SU-DHL-6 (cell line): ENCODE data around the gene ANKRD33B.

Experiments used
- H2AFZ ChIP-seq: fragments of 200-600 bp; sonication (generic); 2 replicates; pipeline ENCODE4 v1.6.1; 2014; ENCODE audit warnings: low read depth, mild to moderate bottlenecking, moderate library complexity, mixed read lengths, antibody characterized with exemption, low read length; ENCODE audit not compliant: severe bottlenecking
- H3F3A ChIP-seq: fragments of 200-600 bp; shearing (Covaris generic); 2 replicates; pipeline ENCODE4 v1.6.0; 2016; ENCODE audit warnings: antibody characterized with exemption, mild to moderate bottlenecking; ENCODE audit not compliant: insufficient read depth
- H3K27ac ChIP-seq: fragments of 200-600 bp; sonication (generic); 2 replicates; pipeline ENCODE4 v1.5.1; 2016; ENCODE audit warnings: low read depth, mild to moderate bottlenecking, low read length, moderate library complexity, mixed read lengths
- H3K27me3 ChIP-seq: fragments of 200-600 bp; sonication (generic), shearing (Covaris generic); 2 replicates; pipeline ENCODE4 v1.6.0; 2014; ENCODE audit warnings: mild to moderate bottlenecking, low read length
- H3K36me3 ChIP-seq: fragments of 200-600 bp; sonication (generic); 2 replicates; pipeline ENCODE4 v1.6.1; 2014; ENCODE audit warnings: mild to moderate bottlenecking, low read length, mixed read lengths
- H3K4me2 ChIP-seq: fragments of 300-600, 200-600 bp; shearing (Covaris generic), sonication (generic); 2 replicates; pipeline ENCODE4 v1.6.0; 2014; ENCODE audit warnings: low read length, low read depth, mild to moderate bottlenecking; ENCODE audit not compliant: poor library complexity, severe bottlenecking
- H3K4me3 ChIP-seq: fragments of 200-600 bp; sonication (generic); 2 replicates; pipeline ENCODE4 v1.5.1; 2014; ENCODE audit warnings: antibody characterized with exemption, low read length, mild to moderate bottlenecking, mixed read lengths; ENCODE audit not compliant: insufficient read depth, poor library complexity, severe bottlenecking
- H3K79me2 ChIP-seq: fragments of 200-600 bp; sonication (generic); 2 replicates; pipeline ENCODE4 v1.6.1; 2014; ENCODE audit warnings: mild to moderate bottlenecking, low read length, moderate library complexity; ENCODE audit not compliant: insufficient read depth
- H3K9ac ChIP-seq: fragments of 200-600 bp; sonication (generic); 2 replicates; pipeline ENCODE4 v1.7.0; 2014; ENCODE audit warnings: mild to moderate bottlenecking, low read length
- H3K9me2 ChIP-seq: fragments of 200-600 bp; sonication (generic); replicated peaks from 2 replicates; pipeline ENCODE4 v1.6.1; 2014; ENCODE audit warnings: low read length; ENCODE audit not compliant: insufficient read depth
- H3K9me3 ChIP-seq: fragments of 200-600 bp; sonication (generic); 2 replicates; pipeline ENCODE4 v1.6.1; 2014; ENCODE audit warnings: low read length, mixed read lengths; ENCODE audit not compliant: insufficient read depth
- H4K20me1 ChIP-seq: fragments of 200-600 bp; sonication (generic); 2 replicates; pipeline ENCODE4 v1.6.1; 2014; ENCODE audit warnings: low read depth, mild to moderate bottlenecking, antibody characterized with exemption, low read length, moderate library complexity, mixed read lengths
- CTCF ChIP-seq: fragments of 200-600 bp; sonication (generic); IDR thresholded peaks from one replicate; pipeline ENCODE4 v1.5.1; 2017; ENCODE audit warnings: antibody characterized with exemption, mild to moderate bottlenecking, low read length, moderate library complexity; ENCODE audit not compliant: insufficient read depth, poor library complexity, severe bottlenecking
- EZH2phosphoT487 ChIP-seq: fragments of 200-600 bp; sonication (generic), shearing (Covaris generic); conservative IDR thresholded peaks from 2 replicates; pipeline ENCODE4 v1.6.1; 2018; ENCODE audit warnings: mild to moderate bottlenecking, antibody characterized with exemption, low read length, moderate library complexity, mixed read lengths

The ANKRD33B gene

GRCh38 chr5:10619649-10620048 is 55.8 kb downstream of the ANKRD33B start:
- H3K4me2 ChIP-seq: no peak overlapping the region
- H2AFZ ChIP-seq: no peak overlapping the region
- no peaks in the 10 kb centered on the region for H3K27me3 ChIP-seq
- TF ChIP-seq CTCF (no peak), EZH2phosphoT487 (no peak)
- no peaks in the 10 kb centered on the region for H3K9me2 ChIP-seq
- no peak overlapping the region for H3K9ac ChIP-seq
- H4K20me1 ChIP-seq: no peaks in the 10 kb centered on the region
- H3K36me3 ChIP-seq: peaks cover 17% of the 10 kb centered on the region; the same call in 1 of the 2 replicates
- H3K4me3 ChIP-seq: no peak overlapping the region
- H3K79me2 ChIP-seq: peaks cover 41% of the 10 kb centered on the region
- 0 out of 2 replicates have a peak, but pooled peaks cover 5% of the 10 kb centered on the region for H3F3A ChIP-seq
- H3K27ac ChIP-seq: no peak overlapping the region
- H3K9me3 ChIP-seq: no peaks in the 10 kb centered on the region

- 0 out of 2 replicates have a peak, but pooled peaks cover 2% of the 10 kb centered on the region for H3F3A ChIP-seq
- peaks cover 17% of the 10 kb centered on the region; the same call in 1 of the 2 replicates for H3K36me3 ChIP-seq
- no peak overlapping the region for H3K4me2 ChIP-seq
- TF ChIP-seq CTCF: no peak
- no peak for TF ChIP-seq EZH2phosphoT487
- no peak overlapping the region for H2AFZ ChIP-seq
- H3K9me3 ChIP-seq: no peaks in the 10 kb centered on the region
- no peak overlapping the region for H3K9ac ChIP-seq
- H4K20me1 ChIP-seq: no peaks in the 10 kb centered on the region
- no peak overlapping the region for H3K4me3 ChIP-seq
- H3K27me3 ChIP-seq: no peaks in the 10 kb centered on the region
- H3K27ac ChIP-seq: no peak overlapping the region
- peaks cover 35% of the 10 kb centered on the region for H3K79me2 ChIP-seq
- H3K9me2 ChIP-seq: no peaks in the 10 kb centered on the region
Observed at GRCh38 chr5:10620346-10620745, 56.5 kb downstream of the ANKRD33B start.

- Histone ChIP-seq H3K4me3 (no peak overlapping the region), H2AFZ (no peak overlapping the region), H3K9me2 (no peaks in the 10 kb centered on the region), H3K27me3 (no peaks in the 10 kb centered on the region), H3K27ac (no peak overlapping the region; the same call in 1 of the 2 replicates), H3K9ac (no peak overlapping the region), H4K20me1 (no peaks in the 10 kb centered on the region), H3K36me3 (peaks cover 17% of the 10 kb centered on the region; the same call in 1 of the 2 replicates), H3K9me3 (no peaks in the 10 kb centered on the region), H3K4me2 (no peak overlapping the region), H3K79me2 (peaks cover 22% of the 10 kb centered on the region), H3F3A (0 out of 2 replicates have a peak, but pooled peaks cover under 1% of the 10 kb centered on the region)
- no peak for TF ChIP-seq CTCF
- no peak for TF ChIP-seq EZH2phosphoT487
Observed at GRCh38 chr5:10621832-10622231, 58.0 kb downstream of the ANKRD33B start.
